ENCODE data around the gene MEX3A.
A peak's percentile ranks its signal among the peaks of the same experiment; 100 is the strongest.

MEX3A gene

GRCh38 chr1:156102633-156103511 lies 20.6 kb upstream of the MEX3A start:
- peak; percentile 54 to 69 for DNase-seq

- DNase-seq, result no peak
Measured at GRCh38 chr1:156101880-156102279, 19.6 kb upstream of the MEX3A start.

GRCh38 chr1:156100205-156100995 lies 18.1 kb upstream of the MEX3A start:
- no peak for DNase-seq

- DNase-seq, result no peak
Measured at GRCh38 chr1:156099282-156099681, 17.0 kb upstream of the MEX3A start.

GRCh38 chr1:156098784-156099183 lies 16.5 kb upstream of the MEX3A start:
- DNase-seq, result no peak

- DNase-seq, result no peak
Measured at GRCh38 chr1:156097499-156098178, 15.4 kb upstream of the MEX3A start.

GRCh38 chr1:156096640-156097391 lies 14.6 kb upstream of the MEX3A start:
- DNase-seq, result peak; percentile 72 to 79

GRCh38 chr1:156095906-156096508 lies 13.7 kb upstream of the MEX3A start:
- no peak for DNase-seq

GRCh38 chr1:156091610-156092009 lies 9.3 kb upstream of the MEX3A start:
- no peak for DNase-seq

GRCh38 chr1:156090840-156091188 lies 8.5 kb upstream of the MEX3A start:
- DNase-seq, result peak; percentile 58 to 71

GRCh38 chr1:156090138-156090839 lies 8.0 kb upstream of the MEX3A start:
- peak; percentile 38 to 46 for DNase-seq

GRCh38 chr1:156089704-156090103 lies 7.4 kb upstream of the MEX3A start:
- no peak for DNase-seq

- DNase-seq, result no peak
Measured at GRCh38 chr1:156086256-156086662, 4.0 kb upstream of the MEX3A start.

- DNase-seq, result no peak
Measured at GRCh38 chr1:156083800-156084790, 1.8 kb upstream of the MEX3A start.

- no peak for DNase-seq
Measured at GRCh38 chr1:156081917-156082308, 352 bp downstream of the MEX3A start.

GRCh38 chr1:156081180-156081916 lies 917 bp downstream of the MEX3A start:
- DNase-seq, result no peak

- no peak for DNase-seq
Measured at GRCh38 chr1:156080863-156081179, 1.4 kb downstream of the MEX3A start.

GRCh38 chr1:156080241-156080862 lies 1.9 kb downstream of the MEX3A start:
- no peak for DNase-seq

GRCh38 chr1:156079762-156080161 lies 2.5 kb downstream of the MEX3A start:
- DNase-seq, result no peak
